ENCODE measurements around the gene SEC22A. TPM values are rescaled to one million over a fixed set of nuclear protein-coding genes. Genes with fewer than 3 reads are reported as not detected.

The SEC22A gene
- total and polyA plus RNA-seq, 2 experiments from 2014 or later = 8.8 to 12.3 TPM

DNA sequence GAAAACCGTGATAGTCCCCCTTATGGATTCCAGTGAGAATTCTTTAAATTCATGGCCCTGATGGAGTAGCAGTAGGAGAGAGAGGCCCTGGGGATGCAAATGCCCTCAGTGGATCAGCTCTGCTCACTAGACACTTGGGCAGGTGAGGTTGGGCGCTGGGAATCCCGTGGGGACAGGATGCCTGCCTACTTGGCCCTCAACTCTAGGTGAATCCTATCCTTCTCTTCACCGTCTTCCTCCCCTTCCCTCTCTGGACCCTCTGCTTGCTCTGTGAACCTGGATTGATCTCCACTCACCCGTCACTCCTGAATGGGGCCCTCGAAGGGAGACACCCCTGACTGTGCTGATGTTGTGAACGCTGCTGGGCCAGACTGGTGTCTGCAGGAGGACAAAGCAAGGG, 77.4 kb downstream of the SEC22A start:
- Histone ChIP-seq H3K27ac (no peak overlapping the region), H3K4me3 (no peak overlapping the region), H3K9me3 (ENCODE audit: low read depth) (no peaks in the 10 kb centered on the region), H3K36me3 (no peaks in the 10 kb centered on the region), H3K4me1 (ENCODE audit: low read depth) (no peaks in the 10 kb centered on the region), H3K27me3 (no peaks in the 10 kb centered on the region)
- TF ChIP-seq, protein P1, sequence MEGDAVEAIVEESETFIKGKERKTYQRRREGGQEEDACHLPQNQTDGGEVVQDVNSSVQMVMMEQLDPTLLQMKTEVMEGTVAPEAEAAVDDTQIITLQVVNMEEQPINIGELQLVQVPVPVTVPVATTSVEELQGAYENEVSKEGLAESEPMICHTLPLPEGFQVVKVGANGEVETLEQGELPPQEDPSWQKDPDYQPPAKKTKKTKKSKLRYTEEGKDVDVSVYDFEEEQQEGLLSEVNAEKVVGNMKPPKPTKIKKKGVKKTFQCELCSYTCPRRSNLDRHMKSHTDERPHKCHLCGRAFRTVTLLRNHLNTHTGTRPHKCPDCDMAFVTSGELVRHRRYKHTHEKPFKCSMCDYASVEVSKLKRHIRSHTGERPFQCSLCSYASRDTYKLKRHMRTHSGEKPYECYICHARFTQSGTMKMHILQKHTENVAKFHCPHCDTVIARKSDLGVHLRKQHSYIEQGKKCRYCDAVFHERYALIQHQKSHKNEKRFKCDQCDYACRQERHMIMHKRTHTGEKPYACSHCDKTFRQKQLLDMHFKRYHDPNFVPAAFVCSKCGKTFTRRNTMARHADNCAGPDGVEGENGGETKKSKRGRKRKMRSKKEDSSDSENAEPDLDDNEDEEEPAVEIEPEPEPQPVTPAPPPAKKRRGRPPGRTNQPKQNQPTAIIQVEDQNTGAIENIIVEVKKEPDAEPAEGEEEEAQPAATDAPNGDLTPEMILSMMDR (IDR thresholded peaks at IDR 0.05; ENCODE audit: low read depth, low read length) = no peak
- DNase-seq (ENCODE audit: low read depth in 1 of 2, low spot score in 1 of 2) = no peak

DNA sequence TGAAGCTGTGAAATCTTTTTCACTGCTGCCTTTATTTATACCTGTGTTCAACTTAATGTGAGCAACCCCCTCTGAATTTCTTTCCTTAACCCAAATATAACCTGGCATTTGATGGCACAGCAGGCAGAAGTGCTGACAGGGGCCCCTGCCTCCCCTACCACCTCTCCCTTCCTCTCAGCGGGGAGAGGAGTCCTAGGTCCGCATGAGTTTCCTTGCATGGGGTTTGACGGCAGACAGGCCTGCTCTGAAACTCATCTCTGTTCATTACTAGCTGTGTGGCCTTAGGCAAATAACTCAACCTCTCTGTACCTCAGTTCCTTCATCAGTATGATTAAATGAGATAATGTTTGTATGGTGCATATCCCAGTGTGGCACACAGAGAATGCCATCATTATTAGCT, 79.7 kb downstream of the SEC22A start:
- H3K4me1 ChIP-seq (ENCODE audit: low read depth) = no peaks in the 10 kb centered on the region
- no peak for DNase-seq (ENCODE audit: low read depth in 1 of 2, low spot score in 1 of 2)
- TF ChIP-seq, protein P1 (IDR thresholded peaks at IDR 0.05; ENCODE audit: low read depth, low read length) = no peak
- no peak overlapping the region for H3K27ac ChIP-seq
- H3K4me3 ChIP-seq = no peak overlapping the region
- H3K27me3 ChIP-seq = no peaks in the 10 kb centered on the region
- H3K36me3 ChIP-seq = peaks cover 12% of the 10 kb centered on the region
- H3K9me3 ChIP-seq (ENCODE audit: low read depth) = no peaks in the 10 kb centered on the region

- TF ChIP-seq, protein P1 (IDR thresholded peaks at IDR 0.05; ENCODE audit: low read depth, low read length) = no peak
- peaks cover 12% of the 10 kb centered on the region for H3K36me3 ChIP-seq
- no peaks in the 10 kb centered on the region for H3K27me3 ChIP-seq
- H3K9me3 ChIP-seq (ENCODE audit: low read depth) = no peaks in the 10 kb centered on the region
- H3K27ac ChIP-seq = no peak overlapping the region
- no peak overlapping the region for H3K4me3 ChIP-seq
- no peaks in the 10 kb centered on the region for H3K4me1 ChIP-seq (ENCODE audit: low read depth)
- DNase-seq (ENCODE audit: low read depth in 1 of 2, low spot score in 1 of 2) = no peak
Measured at GRCh38 chr3:123281929-123282328, 80.2 kb downstream of the SEC22A start.

- Histone ChIP-seq H3K27me3 (no peaks in the 10 kb centered on the region), H3K4me3 (no peak overlapping the region), H3K9me3 (ENCODE audit: low read depth) (no peaks in the 10 kb centered on the region), H3K36me3 (peaks cover 12% of the 10 kb centered on the region), H3K4me1 (ENCODE audit: low read depth) (no peaks in the 10 kb centered on the region), H3K27ac (no peak overlapping the region)
- no peak for DNase-seq (ENCODE audit: low read depth in 1 of 2, low spot score in 1 of 2)
- TF ChIP-seq, protein P1 (IDR thresholded peaks at IDR 0.05; ENCODE audit: low read depth, low read length) = no peak
Measured at GRCh38 chr3:123282461-123282860, 80.7 kb downstream of the SEC22A start.

GRCh38 chr3:123283074-123283473, 81.3 kb downstream of the SEC22A start:
- DNase-seq (ENCODE audit: low read depth in 1 of 2, low spot score in 1 of 2) = no peak

More at GRCh38 chr3:123283074-123283473, 81.3 kb downstream of the SEC22A start:
- Histone ChIP-seq H3K4me1 (ENCODE audit: low read depth) (no peaks in the 10 kb centered on the region), H3K27me3 (no peaks in the 10 kb centered on the region), H3K36me3 (peaks cover 12% of the 10 kb centered on the region), H3K4me3 (no peak overlapping the region), H3K9me3 (ENCODE audit: low read depth) (no peaks in the 10 kb centered on the region), H3K27ac (no peak overlapping the region)
- TF ChIP-seq, protein P1 (IDR thresholded peaks at IDR 0.05; ENCODE audit: low read depth, low read length) = no peak

All from cardiac muscle cell (in vitro differentiated cells and primary cell).